Daoy (cell line): ENCODE data around the gene NUP43. TPM values are rescaled to one million over a fixed set of nuclear protein-coding genes. Genes with fewer than 3 reads are reported as not detected.
"Not testable (repeated sequence)": the region's sequence is repeated elsewhere in the genome, so short reads cannot be mapped to it uniquely, and the experiment has no call there.

Source experiments
- DNase-seq: peaks from one replicate; pipeline ENCODE4 v3.0.0-alpha.2; 2015; ENCODE audit warnings: low read depth
- total RNA-seq: library from RNA; depleted of rRNA; stranded (reverse); fragments of >200 nt; shearing (Covaris generic); gene quantifications from 2 replicates; pipeline ENCODE4 v1.2.3, GENCODE V29; 2014; rRNA removed

The NUP43 gene
- total RNA-seq, 1 experiment from 2014 or later = 104 TPM

DNA sequence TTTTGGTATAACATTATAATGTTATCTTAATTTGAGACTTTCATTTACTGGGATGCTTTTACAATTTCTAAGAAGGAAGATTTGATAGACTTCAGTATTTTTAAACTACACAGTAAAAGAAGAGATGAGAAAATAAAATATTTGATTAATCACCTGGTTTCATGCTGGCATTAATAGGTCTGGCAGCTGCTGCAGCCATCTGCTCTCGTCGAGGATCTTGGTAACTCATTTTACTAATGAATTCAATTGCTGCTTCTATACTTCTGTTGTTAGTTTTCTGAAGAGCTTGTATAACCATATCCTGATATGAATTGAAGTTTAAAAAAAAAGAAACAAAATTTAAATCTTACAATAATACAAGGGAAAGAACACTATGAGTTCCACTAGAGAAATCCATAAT is 51.4 kb downstream of the NUP43 start:
- DNase-seq = no peak

DNA sequence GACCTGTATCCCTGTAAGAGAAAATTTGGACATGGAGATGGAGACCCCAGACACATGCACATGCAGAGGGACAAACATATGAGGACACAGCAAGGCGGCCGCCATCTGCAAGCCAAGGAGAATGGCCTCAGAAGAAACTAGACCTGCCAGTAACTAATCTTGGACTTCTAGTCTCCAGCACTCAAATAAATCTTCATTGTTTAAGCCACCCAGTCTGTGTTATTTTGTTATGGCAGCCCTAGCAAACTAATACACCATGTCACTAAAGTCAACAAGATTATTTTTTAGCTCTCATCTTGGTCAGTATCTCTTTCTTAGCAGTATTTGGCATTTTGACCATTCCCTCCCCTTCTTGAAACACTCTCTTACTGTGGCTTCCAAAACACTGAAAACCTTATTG is 55.1 kb downstream of the NUP43 start:
- DNase-seq = no peak

DNA sequence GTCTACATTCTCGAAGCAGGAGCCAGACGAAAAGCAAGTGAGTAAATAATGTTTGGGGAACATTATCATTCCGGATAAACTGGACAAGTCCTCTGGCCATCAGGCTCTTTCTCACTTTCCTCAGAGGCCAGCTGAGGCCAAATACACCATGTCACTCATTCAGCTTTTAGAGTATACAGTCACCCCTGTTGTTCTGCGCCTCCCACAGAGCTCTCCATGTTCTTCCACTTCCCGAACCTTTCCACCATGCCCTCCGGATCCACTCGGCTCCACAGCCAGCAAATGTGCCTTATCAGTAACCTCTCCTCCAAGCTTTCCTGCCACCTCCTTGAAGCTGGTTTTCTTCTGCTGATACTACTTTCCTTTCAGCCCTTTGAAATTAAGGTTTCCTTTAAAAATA is 60.1 kb downstream of the NUP43 start:
- no peak for DNase-seq

GRCh38 chr6:149683256-149683859 is 63.0 kb downstream of the NUP43 start:
- DNase-seq = no peak

DNA sequence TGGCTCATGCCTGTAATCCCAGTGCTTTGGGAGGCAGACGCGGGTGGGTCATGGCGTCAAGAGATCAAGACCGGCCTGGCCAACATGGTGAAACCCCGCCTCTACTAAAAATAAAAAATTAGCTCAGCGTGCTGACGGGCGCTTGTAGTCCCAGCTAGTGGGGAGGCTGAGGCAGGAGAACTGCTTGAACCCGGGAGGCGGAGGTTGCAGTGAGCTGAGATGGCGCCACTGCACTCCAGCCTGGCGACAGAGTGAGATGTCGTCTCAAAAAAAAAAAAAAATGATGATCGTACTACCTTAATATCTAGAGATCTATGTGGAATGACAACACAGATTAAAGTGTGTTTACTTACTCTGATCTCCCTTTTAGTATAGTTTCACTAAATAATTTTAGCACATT is 64.5 kb downstream of the NUP43 start:
- not testable (repeated sequence) for DNase-seq

DNA sequence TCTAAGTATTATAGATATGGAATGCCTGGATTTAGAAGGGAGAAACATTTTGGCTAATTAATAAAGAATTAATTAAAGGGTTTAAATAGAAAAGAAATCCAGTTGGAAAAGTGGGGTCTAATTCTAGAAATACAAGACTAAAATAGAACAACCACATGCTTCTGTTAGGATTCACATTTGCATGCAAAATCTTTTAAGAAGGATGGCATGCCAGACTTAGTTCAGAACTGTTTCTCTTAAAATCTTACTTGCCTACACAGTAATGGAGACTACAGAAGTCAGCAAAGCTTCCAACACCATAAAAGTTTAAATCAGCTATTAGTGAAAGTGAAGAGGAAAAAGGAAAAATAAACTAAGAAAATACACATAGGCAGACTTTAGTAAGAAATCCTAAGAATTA is 65.1 kb downstream of the NUP43 start:
- no peak for DNase-seq

DNA sequence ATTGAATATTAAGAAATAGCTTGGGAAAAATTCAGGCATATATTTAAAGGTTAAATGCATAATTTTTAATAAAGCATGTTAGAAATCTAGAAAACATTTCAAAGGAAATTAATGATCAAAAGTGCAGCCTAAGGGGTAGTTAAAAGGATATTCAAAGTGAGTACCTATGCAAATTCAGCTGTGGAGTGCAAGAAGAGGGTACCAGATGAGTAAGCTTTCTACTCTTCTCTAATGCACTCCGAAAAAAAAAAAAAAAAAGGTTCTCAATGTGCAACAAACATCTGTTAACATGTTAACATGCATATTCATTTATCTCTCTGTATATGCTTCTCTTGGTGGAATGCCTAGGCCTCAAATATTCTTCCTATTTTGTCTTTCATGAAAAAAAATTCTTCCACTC is 65.8 kb downstream of the NUP43 start:
- no peak for DNase-seq

Other genes starting within 250 kb of the NUP43 start
- gene PPIL4, start 200.5 kb downstream of the NUP43 start, total RNA-seq = 53.7 and 58.4 TPM in 2 replicates
- gene GINM1, start 180.2 kb downstream of the NUP43 start, total RNA-seq = 42.1 and 52.4 TPM in 2 replicates
- gene KATNA1, start 97.8 kb downstream of the NUP43 start, total RNA-seq = 54.2 and 69.4 TPM in 2 replicates
- 15.0 and 19.5 TPM in 2 replicates for gene LATS1, start 28.4 kb downstream of the NUP43 start, total RNA-seq
- 229 and 275 TPM in 2 replicates for gene PCMT1, start 3.2 kb upstream of the NUP43 start, total RNA-seq
- 60.6 and 73.0 TPM in 2 replicates for gene LRP11, start 117.8 kb upstream of the NUP43 start, total RNA-seq
- gene RAET1E, start 151.6 kb upstream of the NUP43 start, total RNA-seq = 1.4 and 4.1 TPM in 2 replicates
- 0.27 and 0.86 TPM in 2 replicates for gene RAET1G, start 176.6 kb upstream of the NUP43 start, total RNA-seq
- 42.6 and 53.7 TPM in 2 replicates for gene ULBP2, start 195.5 kb upstream of the NUP43 start, total RNA-seq
- 1.2 and 1.6 TPM in 2 replicates for gene ULBP1, start 217.4 kb upstream of the NUP43 start, total RNA-seq